Transverse colon (tissue), 4 donors: Measurements from ENCODE around the gene MEG3. TPM values are rescaled to one million over a fixed set of nuclear protein-coding genes. Genes with fewer than 3 reads are reported as not detected.

Experiments
- DNase-seq: peaks from one replicate; pipeline ENCODE4 v3.0.0-alpha.2; 2019
- H3K27ac ChIP-seq, 4 donors: fragments of 200-600 bp; sonication (generic); 2 replicates each; pipeline ENCODE4 v1.5.1; 2016 to 2018; ENCODE audit warnings: inconsistent platforms in 4 of 4
- H3K27me3 ChIP-seq: fragments of 200-600 bp; sonication (generic); 2 replicates; pipeline ENCODE4 v1.5.1; 2017; ENCODE audit warnings: inconsistent platforms
- H3K36me3 ChIP-seq, 4 donors: fragments of 200-600 bp; sonication (generic); 2 replicates each; pipeline ENCODE4 v1.5.1; 2017 to 2019; ENCODE audit warnings: inconsistent platforms in 4 of 4
- H3K4me1 ChIP-seq, 4 donors: fragments of 200-600 bp; sonication (generic); 2 replicates each; pipeline ENCODE4 v1.5.1; 2017 to 2020; ENCODE audit warnings: inconsistent platforms in 4 of 4
- H3K4me3 ChIP-seq, 4 donors: fragments of 200-600 bp; sonication (generic); 1 replicate in 1 of 4; 2 replicates in 3 of 4; pipeline versions ENCODE4 v1.5.1 to v1.6.1; 2017 to 2019; ENCODE audit warnings: inconsistent platforms in 4 of 4
- H3K9me3 ChIP-seq, 2 donors: fragments of 200-600 bp; sonication (generic); 2 replicates each; pipeline ENCODE4 v1.5.1; 2017 to 2019; ENCODE audit warnings: inconsistent platforms in 2 of 2
- EP300 ChIP-seq: sonication (generic); formaldehyde crosslinking; IDR thresholded peaks from one replicate; pipeline ENCODE4 v1.6.1; 2017; ENCODE audit warnings: antibody characterized with exemption, low read depth
- POLR2A ChIP-seq: fragments of 450-650 bp; IDR thresholded peaks from one replicate; pipeline ENCODE4 v1.6.1; 2016; ENCODE audit warnings: antibody characterized with exemption, mild to moderate bottlenecking, moderate library complexity
- POLR2AphosphoS5 ChIP-seq, 3 donors: sonication (generic); formaldehyde crosslinking; IDR thresholded peaks; one replicate each; pipeline ENCODE4 v1.6.1; 2016; ENCODE audit warnings: antibody characterized with exemption in 3 of 3
- WGBS, 2 donors: methylation state at CpG; one replicate each; pipeline ENCODE4 v1.1.5; 2018; ENCODE audit warnings: low coverage in 1 of 2; 5-methylcytosine and 5-hydroxymethylcytosine counted together
- in situ Hi-C, 4 donors: fragments of 200-750 bp; cut with MboI; loops; one replicate each; pipeline versions ENCODE4 v1.15.0 to v1.15.1; 2017; ENCODE audit warnings: low sequenced_read_pairs in 3 of 4, low pct_ligation_motif_present in 1 of 4, low pct_unique_long_range_greater_than_20kb in 1 of 4
- intact Hi-C: fragments of 100-400 bp; cut with DNase I; formaldehyde crosslinking; loops from one replicate; pipeline ENCODE4 v1.15.1; 2023; ENCODE audit warnings: low total_unique reads
- total RNA-seq, 4 donors: library from RNA; depleted of rRNA; stranded (reverse); fragments of >200 nt; gene quantifications; one replicate each; pipeline ENCODE4 v1.1.0, GENCODE V29; 2016
- TF ChIP-seq, protein P1 (sequence below), 5 experiments: fragments of 200-600 bp in 3 of 5; fragments of 450-650 bp in 2 of 5; sonication (generic) in 3 of 5; IDR thresholded peaks; 1 replicate in 2 of 5; 2 replicates in 3 of 5; pipeline ENCODE4 v1.5.1; 2016 to 2017; ENCODE audit warnings: antibody characterized with exemption in 5 of 5, inconsistent platforms in 3 of 5, mild to moderate bottlenecking in 2 of 5, moderate library complexity in 1 of 5

The MEG3 gene
- total RNA-seq, 4 donors from 2014 or later, result 10.6 to 156 (median 40.1) TPM

DNA sequence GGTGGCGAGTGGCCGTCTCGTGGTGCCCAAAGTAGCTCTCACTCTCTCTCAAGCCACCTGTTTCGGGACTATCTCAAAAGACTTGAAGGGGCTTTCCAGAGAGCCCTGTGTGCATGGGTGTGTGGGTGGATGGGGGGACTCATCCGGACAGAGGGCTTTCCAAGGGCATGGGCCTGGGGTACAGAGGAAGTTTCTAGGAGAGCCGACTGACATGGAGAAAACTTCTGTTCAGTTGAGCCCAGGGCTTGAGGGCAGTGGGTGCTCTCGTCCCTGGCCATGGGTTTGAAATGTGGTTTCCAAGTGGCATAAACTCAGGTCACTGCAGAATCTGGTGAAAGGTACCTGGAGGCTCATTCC lies 47.4 kb upstream of the MEG3 start:
- no peak for DNase-seq
- Histone ChIP-seq H3K4me3 (no peak overlapping the region), H3K9me3 (no peaks in the 10 kb centered on the region), H3K4me1 (no peaks in the 10 kb centered on the region), H3K27me3 (no peaks in the 10 kb centered on the region), H3K27ac (no peak overlapping the region), H3K36me3 (no peaks in the 10 kb centered on the region)
- TF ChIP-seq EP300, result no peak
- TF ChIP-seq, protein P1, sequence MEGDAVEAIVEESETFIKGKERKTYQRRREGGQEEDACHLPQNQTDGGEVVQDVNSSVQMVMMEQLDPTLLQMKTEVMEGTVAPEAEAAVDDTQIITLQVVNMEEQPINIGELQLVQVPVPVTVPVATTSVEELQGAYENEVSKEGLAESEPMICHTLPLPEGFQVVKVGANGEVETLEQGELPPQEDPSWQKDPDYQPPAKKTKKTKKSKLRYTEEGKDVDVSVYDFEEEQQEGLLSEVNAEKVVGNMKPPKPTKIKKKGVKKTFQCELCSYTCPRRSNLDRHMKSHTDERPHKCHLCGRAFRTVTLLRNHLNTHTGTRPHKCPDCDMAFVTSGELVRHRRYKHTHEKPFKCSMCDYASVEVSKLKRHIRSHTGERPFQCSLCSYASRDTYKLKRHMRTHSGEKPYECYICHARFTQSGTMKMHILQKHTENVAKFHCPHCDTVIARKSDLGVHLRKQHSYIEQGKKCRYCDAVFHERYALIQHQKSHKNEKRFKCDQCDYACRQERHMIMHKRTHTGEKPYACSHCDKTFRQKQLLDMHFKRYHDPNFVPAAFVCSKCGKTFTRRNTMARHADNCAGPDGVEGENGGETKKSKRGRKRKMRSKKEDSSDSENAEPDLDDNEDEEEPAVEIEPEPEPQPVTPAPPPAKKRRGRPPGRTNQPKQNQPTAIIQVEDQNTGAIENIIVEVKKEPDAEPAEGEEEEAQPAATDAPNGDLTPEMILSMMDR (IDR thresholded peaks at IDR 0.05), result no peak
- TF ChIP-seq POLR2AphosphoS5 (IDR thresholded peaks at IDR 0.05), result no peak
- no peak for TF ChIP-seq POLR2A
- in situ Hi-C loops, result no loop called here
- intact Hi-C loops, result loop anchor here (1.0 kb wide), 1 partner anchor 35 kb away; no protein-coding TSS in a partner anchor
- 74% methylated on average over 7 of the region's 7 CpGs; no CpG with 5 or more reads in 1 of the 2 donors for WGBS, 2 donors

DNA sequence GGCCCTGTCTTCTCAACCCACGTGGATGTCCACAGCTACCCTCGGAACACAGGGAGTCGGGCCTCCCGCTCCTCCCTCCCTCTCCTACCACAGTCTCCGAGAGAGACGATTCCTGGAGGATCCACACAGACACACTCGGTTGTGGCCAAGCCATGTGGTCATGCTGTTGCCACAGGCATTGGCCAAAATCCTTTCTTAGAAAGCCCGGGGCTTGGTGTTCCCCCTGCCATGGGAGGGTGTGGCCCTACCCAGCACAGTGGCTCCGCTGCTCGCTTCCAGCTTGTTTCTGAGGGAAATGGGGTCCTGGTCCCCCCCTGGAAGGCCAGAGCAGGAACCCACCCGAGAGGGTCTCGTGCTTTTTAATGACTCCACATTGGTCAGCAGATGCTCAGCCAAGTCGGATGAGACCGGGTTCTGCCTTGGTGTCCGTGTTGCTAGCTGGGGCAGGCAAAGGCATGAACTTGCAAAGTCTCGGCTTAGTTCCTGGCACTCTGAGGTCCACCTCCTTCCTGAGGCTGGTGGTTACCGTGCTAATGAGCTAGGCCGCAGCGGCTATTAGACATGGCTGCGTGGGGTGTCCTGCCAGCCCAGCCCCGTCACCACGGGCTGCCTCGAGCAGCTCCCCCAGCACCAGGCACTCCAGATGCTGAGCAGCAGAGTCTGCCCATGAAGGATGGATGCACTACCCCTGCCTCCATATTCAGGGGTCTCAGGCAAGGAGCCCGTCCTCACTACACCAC lies 46.8 kb upstream of the MEG3 start:
- 82 to 100% methylated on average over 1 to 22 of the region's 24 CpGs for WGBS, 2 donors
- intact Hi-C loops (loop anchor here (1.0 kb wide), 1 partner anchor 36 kb away; no protein-coding TSS in a partner anchor), in situ Hi-C loops (no loop called here)
- Histone ChIP-seq H3K27me3 (no peaks in the 10 kb centered on the region), H3K4me1 (no peaks in the 10 kb centered on the region), H3K4me3 (no peak overlapping the region), H3K27ac (no peak overlapping the region), H3K36me3 (no peaks in the 10 kb centered on the region), H3K9me3 (no peaks in the 10 kb centered on the region)
- no peak for TF ChIP-seq POLR2AphosphoS5 (IDR thresholded peaks at IDR 0.05)
- no peak for TF ChIP-seq EP300
- TF ChIP-seq POLR2A, result no peak
- TF ChIP-seq, protein P1 (IDR thresholded peaks at IDR 0.05), result no peak
- no peak for DNase-seq

DNA sequence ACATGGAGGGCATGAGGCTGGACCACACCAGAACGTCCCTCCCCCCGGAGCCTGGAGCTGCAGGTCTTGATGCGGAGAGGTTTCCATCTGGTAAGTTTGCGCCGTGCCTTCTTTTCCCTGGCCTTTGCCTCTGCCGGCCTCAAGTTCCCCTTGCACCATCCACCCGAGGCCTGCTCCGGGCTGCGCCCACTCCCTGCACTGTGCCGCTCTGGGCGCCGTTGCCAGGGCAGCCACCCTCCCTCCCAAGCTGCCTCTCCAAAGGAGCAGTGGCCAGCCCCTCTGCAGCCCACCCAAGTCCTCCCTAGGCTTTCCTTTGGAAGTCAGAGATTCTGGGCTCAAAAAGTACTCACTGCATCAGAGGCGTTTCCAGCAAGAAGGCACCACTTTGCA lies 46.2 kb upstream of the MEG3 start:
- Histone ChIP-seq H3K36me3 (no peaks in the 10 kb centered on the region), H3K27me3 (no peaks in the 10 kb centered on the region), H3K9me3 (no peaks in the 10 kb centered on the region), H3K4me3 (no peak overlapping the region), H3K4me1 (no peaks in the 10 kb centered on the region), H3K27ac (no peak overlapping the region)
- in situ Hi-C loops, result no loop called here
- DNase-seq, result peak; percentile 5
- 91% methylated on average over 12 of the region's 13 CpGs; no CpG with 5 or more reads in 1 of the 2 donors for WGBS, 2 donors
- TF ChIP-seq EP300 (no peak), POLR2A (no peak), POLR2AphosphoS5 (IDR thresholded peaks at IDR 0.05) (no peak)
- TF ChIP-seq, protein P1 (IDR thresholded peaks at IDR 0.05), result no peak
- intact Hi-C loops, result no loop called here

DNA sequence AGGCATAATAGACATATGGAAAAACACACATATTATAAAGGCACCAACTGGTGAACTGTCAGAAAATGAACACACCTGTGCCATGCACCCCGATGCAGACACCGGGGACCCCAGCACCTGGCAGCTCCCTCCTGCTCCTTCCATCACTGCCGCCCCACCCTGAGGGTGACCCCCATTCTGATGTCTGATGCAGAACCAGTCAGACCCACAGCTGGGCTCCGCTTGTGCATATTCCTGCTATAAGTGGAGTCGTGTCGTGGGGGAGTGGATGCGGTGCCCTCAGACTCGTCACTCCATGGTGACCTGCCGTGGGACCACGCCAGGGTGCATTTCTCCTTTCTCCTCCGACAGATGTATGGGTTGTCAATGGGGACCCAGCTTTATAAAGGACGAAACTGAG lies 45.7 kb upstream of the MEG3 start:
- no peak overlapping the region for H3K27ac ChIP-seq
- no peaks in the 10 kb centered on the region for H3K9me3 ChIP-seq
- 88 to 100% methylated on average over 1 to 12 of the region's 12 CpGs for WGBS, 2 donors
- H3K36me3 ChIP-seq, result no peaks in the 10 kb centered on the region
- H3K4me3 ChIP-seq, result no peak overlapping the region
- in situ Hi-C loops, result no loop called here
- no peak for TF ChIP-seq POLR2AphosphoS5 (IDR thresholded peaks at IDR 0.05)
- TF ChIP-seq, protein P1 (IDR thresholded peaks at IDR 0.05), result no peak
- no peak for TF ChIP-seq POLR2A
- TF ChIP-seq EP300, result no peak
- intact Hi-C loops, result no loop called here
- H3K27me3 ChIP-seq, result no peaks in the 10 kb centered on the region
- no peaks in the 10 kb centered on the region for H3K4me1 ChIP-seq
- peak; percentile 4 for DNase-seq
